HG03520 (cell line): ENCODE data around the gene CACNA2D1.

Experiments
- ATAC-seq: cut with Tn5 transposase; IDR thresholded peaks from one replicate; pipeline ENCODE4 v1.9.1; 2021; ENCODE audit warnings: mild to moderate bottlenecking, moderate library complexity; ENCODE audit not compliant: unreplicated experiment

CACNA2D1 gene

GRCh38 chr7:82347808-82348207, 95.8 kb downstream of the CACNA2D1 start:
- no peak for ATAC-seq

- ATAC-seq: no peak
These were observed 97.7 kb downstream of the CACNA2D1 start for GRCh38 chr7:82345886-82346285.

- no peak for ATAC-seq
These were observed 99.9 kb downstream of the CACNA2D1 start for GRCh38 chr7:82343716-82344115.

- ATAC-seq: no peak
These were observed 103.6 kb downstream of the CACNA2D1 start for GRCh38 chr7:82339958-82340357.

GRCh38 chr7:82335927-82336326, 107.7 kb downstream of the CACNA2D1 start:
- no peak for ATAC-seq

GRCh38 chr7:82335001-82335400, 108.6 kb downstream of the CACNA2D1 start:
- ATAC-seq: no peak

- ATAC-seq: no peak
These were observed 112.3 kb downstream of the CACNA2D1 start for GRCh38 chr7:82331234-82331633.

GRCh38 chr7:82330706-82331215, 112.8 kb downstream of the CACNA2D1 start:
- no peak for ATAC-seq

- no peak for ATAC-seq
These were observed 115.7 kb downstream of the CACNA2D1 start for GRCh38 chr7:82327898-82328297.

- ATAC-seq: no peak
These were observed 118.2 kb downstream of the CACNA2D1 start for GRCh38 chr7:82325416-82325815.

- ATAC-seq: no peak
These were observed 119.8 kb downstream of the CACNA2D1 start for GRCh38 chr7:82323806-82324205.

GRCh38 chr7:82319674-82320118, 123.9 kb downstream of the CACNA2D1 start:
- no peak for ATAC-seq

- ATAC-seq: no peak
These were observed 124.8 kb downstream of the CACNA2D1 start for GRCh38 chr7:82318786-82319185.

GRCh38 chr7:82317760-82318159, 125.8 kb downstream of the CACNA2D1 start:
- ATAC-seq: no peak

- no peak for ATAC-seq
These were observed 126.3 kb downstream of the CACNA2D1 start for GRCh38 chr7:82317257-82317721.

GRCh38 chr7:82313269-82313668, 130.3 kb downstream of the CACNA2D1 start:
- ATAC-seq: no peak

- ATAC-seq: no peak
These were observed 130.9 kb downstream of the CACNA2D1 start for GRCh38 chr7:82312646-82313045.

GRCh38 chr7:82305347-82306005, 138.1 kb downstream of the CACNA2D1 start:
- ATAC-seq: no peak

GRCh38 chr7:82294865-82295264, 148.7 kb downstream of the CACNA2D1 start:
- ATAC-seq: no peak

GRCh38 chr7:82294382-82294784, 149.2 kb downstream of the CACNA2D1 start:
- ATAC-seq: no peak

GRCh38 chr7:82293467-82293866, 150.1 kb downstream of the CACNA2D1 start:
- no peak for ATAC-seq

GRCh38 chr7:82291931-82292330, 151.6 kb downstream of the CACNA2D1 start:
- no peak for ATAC-seq

GRCh38 chr7:82289889-82290288, 153.7 kb downstream of the CACNA2D1 start:
- no peak for ATAC-seq
